SU-DHL-6 (cell line): ENCODE data around the gene ADRA2B.

ENCODE experiments used
- CTCF ChIP-seq: fragments of 200-600 bp; sonication (generic); IDR thresholded peaks from one replicate; pipeline ENCODE4 v1.5.1; 2017; ENCODE audit warnings: antibody characterized with exemption, mild to moderate bottlenecking, low read length, moderate library complexity; ENCODE audit not compliant: insufficient read depth, poor library complexity, severe bottlenecking
- EZH2phosphoT487 ChIP-seq: fragments of 200-600 bp; sonication (generic), shearing (Covaris generic); conservative IDR thresholded peaks from 2 replicates; pipeline ENCODE4 v1.6.1; 2018; ENCODE audit warnings: mild to moderate bottlenecking, antibody characterized with exemption, low read length, moderate library complexity, mixed read lengths

GRCh38 chr2:96138179-96139145, 22.1 kb upstream of the ADRA2B start, which contains the start of gene ASTL:
- no peak for TF ChIP-seq EZH2phosphoT487
- peak; percentile 69 for TF ChIP-seq CTCF
